ENCODE results near the gene QRICH1. TPM values are rescaled to one million over a fixed set of nuclear protein-coding genes. Genes with fewer than 3 reads are reported as not detected.

Gene QRICH1
- total RNA-seq, 1 experiment from 2014 or later, result 123 TPM

GRCh38 chr3:49007068-49007770 lies 86.7 kb downstream of the QRICH1 start, which contains the start of gene WDR6 (continued):
- TF ChIP-seq KAT7 (CRISPR knock-in tag; IDR thresholded peaks at IDR 0.05; ENCODE audit: borderline replicate concordance), result peak; percentile 84; the same call in 1 of the 2 replicates
- TF ChIP-seq, protein P1, sequence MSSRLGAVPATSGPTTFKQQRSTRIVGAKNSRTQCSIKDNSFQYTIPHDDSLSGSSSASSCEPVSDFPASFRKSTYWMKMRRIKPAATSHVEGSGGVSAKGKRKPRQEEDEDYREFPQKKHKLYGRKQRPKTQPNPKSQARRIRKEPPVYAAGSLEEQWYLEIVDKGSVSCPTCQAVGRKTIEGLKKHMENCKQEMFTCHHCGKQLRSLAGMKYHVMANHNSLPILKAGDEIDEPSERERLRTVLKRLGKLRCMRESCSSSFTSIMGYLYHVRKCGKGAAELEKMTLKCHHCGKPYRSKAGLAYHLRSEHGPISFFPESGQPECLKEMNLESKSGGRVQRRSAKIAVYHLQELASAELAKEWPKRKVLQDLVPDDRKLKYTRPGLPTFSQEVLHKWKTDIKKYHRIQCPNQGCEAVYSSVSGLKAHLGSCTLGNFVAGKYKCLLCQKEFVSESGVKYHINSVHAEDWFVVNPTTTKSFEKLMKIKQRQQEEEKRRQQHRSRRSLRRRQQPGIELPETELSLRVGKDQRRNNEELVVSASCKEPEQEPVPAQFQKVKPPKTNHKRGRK (CRISPR knock-in tag; IDR thresholded peaks at IDR 0.05; ENCODE audit: borderline replicate concordance), result no peak
- TF ChIP-seq ZSCAN18 (CRISPR knock-in tag; IDR thresholded peaks at IDR 0.05), result no peak
- no peak for TF ChIP-seq FOXJ3 (CRISPR knock-in tag; IDR thresholded peaks at IDR 0.05; ENCODE audit: borderline replicate concordance)
- TF ChIP-seq, protein P2, sequence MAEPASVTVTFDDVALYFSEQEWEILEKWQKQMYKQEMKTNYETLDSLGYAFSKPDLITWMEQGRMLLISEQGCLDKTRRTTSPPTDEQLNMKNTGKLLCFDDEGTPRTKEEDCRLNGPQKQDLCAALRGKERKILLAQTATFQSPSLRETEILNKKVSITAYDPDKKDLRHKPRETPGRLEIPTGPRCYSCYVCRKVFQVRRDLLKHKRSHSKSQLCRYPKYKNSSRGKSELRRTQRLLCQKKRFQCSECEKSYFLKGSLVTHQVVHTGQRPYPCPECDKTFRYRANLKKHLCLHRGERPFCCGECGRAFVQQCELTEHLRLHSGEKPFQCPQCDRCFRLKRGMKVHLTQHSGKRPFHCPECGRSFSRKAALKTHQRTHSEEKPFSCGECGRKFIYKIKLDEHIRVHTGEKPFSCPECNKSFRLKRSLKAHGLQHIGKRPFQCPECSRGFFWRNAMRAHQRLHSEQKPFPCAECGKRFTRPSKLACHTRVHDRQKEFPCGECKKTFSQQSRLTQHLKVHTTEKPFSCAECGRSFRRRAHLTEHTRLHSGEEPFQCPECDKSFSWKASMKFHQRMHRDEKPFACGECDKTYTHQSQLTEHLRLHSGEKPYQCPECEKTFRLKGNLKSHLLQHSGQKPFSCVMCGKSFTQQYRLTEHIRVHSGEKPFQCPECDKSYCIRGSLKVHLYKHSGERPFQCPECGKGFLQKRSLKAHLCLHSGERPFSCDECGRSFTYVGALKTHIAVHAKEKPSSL (CRISPR knock-in tag; conservative IDR thresholded peaks at IDR 0.05), result no peak
- TF ChIP-seq NFE2L1 (CRISPR knock-in tag; IDR thresholded peaks at IDR 0.05), result no peak
- peak; percentile 68 for TF ChIP-seq E2F5 (CRISPR knock-in tag; IDR thresholded peaks at IDR 0.05)
- no peak; the same call in 1 of the 2 replicates for TF ChIP-seq CBFB (CRISPR knock-in tag; IDR thresholded peaks at IDR 0.05; ENCODE audit: low read depth)
- peak; percentile 52; the same call in 1 of the 2 replicates for TF ChIP-seq ZNF281 (CRISPR knock-in tag; IDR thresholded peaks at IDR 0.05)
- no peak for TF ChIP-seq NR2C2 (CRISPR knock-in tag; IDR thresholded peaks at IDR 0.05)
- no peak for TF ChIP-seq ZNF317 (CRISPR knock-in tag; IDR thresholded peaks at IDR 0.05; ENCODE audit: borderline replicate concordance, low read depth)
- TF ChIP-seq, protein P3, sequence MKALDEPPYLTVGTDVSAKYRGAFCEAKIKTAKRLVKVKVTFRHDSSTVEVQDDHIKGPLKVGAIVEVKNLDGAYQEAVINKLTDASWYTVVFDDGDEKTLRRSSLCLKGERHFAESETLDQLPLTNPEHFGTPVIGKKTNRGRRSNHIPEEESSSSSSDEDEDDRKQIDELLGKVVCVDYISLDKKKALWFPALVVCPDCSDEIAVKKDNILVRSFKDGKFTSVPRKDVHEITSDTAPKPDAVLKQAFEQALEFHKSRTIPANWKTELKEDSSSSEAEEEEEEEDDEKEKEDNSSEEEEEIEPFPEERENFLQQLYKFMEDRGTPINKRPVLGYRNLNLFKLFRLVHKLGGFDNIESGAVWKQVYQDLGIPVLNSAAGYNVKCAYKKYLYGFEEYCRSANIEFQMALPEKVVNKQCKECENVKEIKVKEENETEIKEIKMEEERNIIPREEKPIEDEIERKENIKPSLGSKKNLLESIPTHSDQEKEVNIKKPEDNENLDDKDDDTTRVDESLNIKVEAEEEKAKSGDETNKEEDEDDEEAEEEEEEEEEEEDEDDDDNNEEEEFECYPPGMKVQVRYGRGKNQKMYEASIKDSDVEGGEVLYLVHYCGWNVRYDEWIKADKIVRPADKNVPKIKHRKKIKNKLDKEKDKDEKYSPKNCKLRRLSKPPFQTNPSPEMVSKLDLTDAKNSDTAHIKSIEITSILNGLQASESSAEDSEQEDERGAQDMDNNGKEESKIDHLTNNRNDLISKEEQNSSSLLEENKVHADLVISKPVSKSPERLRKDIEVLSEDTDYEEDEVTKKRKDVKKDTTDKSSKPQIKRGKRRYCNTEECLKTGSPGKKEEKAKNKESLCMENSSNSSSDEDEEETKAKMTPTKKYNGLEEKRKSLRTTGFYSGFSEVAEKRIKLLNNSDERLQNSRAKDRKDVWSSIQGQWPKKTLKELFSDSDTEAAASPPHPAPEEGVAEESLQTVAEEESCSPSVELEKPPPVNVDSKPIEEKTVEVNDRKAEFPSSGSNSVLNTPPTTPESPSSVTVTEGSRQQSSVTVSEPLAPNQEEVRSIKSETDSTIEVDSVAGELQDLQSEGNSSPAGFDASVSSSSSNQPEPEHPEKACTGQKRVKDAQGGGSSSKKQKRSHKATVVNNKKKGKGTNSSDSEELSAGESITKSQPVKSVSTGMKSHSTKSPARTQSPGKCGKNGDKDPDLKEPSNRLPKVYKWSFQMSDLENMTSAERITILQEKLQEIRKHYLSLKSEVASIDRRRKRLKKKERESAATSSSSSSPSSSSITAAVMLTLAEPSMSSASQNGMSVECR (CRISPR knock-in tag; IDR thresholded peaks at IDR 0.05; ENCODE audit: borderline replicate concordance), result peak; percentile 51
- TF ChIP-seq MXD4 (CRISPR knock-in tag; IDR thresholded peaks at IDR 0.05; ENCODE audit: borderline replicate concordance), result no peak
- no peak for TF ChIP-seq GRHL2 (CRISPR knock-in tag; IDR thresholded peaks at IDR 0.05; ENCODE audit: insufficient replicate concordance, severe bottlenecking)
- peak; percentile 70; the same call in 1 of the 2 replicates for TF ChIP-seq ZNF671 (CRISPR knock-in tag; IDR thresholded peaks at IDR 0.05)
- TF ChIP-seq NR1H2 (CRISPR knock-in tag; IDR thresholded peaks at IDR 0.05), result no peak
- TF ChIP-seq ATF6 (CRISPR knock-in tag; IDR thresholded peaks at IDR 0.05), result no peak
- peak; percentile 48; the same call in 1 of the 2 replicates for TF ChIP-seq ESRRA (CRISPR knock-in tag; IDR thresholded peaks at IDR 0.05; ENCODE audit: borderline replicate concordance)
- TF ChIP-seq ZNF138 (CRISPR knock-in tag; conservative IDR thresholded peaks at IDR 0.05), result 0 out of 2 replicates have a peak, but pooled peaks have one; percentile 46
- no peak for TF ChIP-seq CDX4 (CRISPR knock-in tag; IDR thresholded peaks at IDR 0.05; ENCODE audit: borderline replicate concordance)
- TF ChIP-seq EMX1 (CRISPR knock-in tag; IDR thresholded peaks at IDR 0.05), result peak; percentile 46; the same call in 1 of the 2 replicates

Data from WTC11 (cell line).